ENCODE results near the gene BCAS4.

GRCh38 chr20:50913690-50914375 lies 119.0 kb downstream of the BCAS4 start:
- TF ChIP-seq ZNF174 (tag by site-specific recombination; IDR thresholded peaks at IDR 0.05) = no peak
- no peak for TF ChIP-seq CTCF (tag by site-specific recombination; IDR thresholded peaks at IDR 0.05)
- TF ChIP-seq, protein P1, sequence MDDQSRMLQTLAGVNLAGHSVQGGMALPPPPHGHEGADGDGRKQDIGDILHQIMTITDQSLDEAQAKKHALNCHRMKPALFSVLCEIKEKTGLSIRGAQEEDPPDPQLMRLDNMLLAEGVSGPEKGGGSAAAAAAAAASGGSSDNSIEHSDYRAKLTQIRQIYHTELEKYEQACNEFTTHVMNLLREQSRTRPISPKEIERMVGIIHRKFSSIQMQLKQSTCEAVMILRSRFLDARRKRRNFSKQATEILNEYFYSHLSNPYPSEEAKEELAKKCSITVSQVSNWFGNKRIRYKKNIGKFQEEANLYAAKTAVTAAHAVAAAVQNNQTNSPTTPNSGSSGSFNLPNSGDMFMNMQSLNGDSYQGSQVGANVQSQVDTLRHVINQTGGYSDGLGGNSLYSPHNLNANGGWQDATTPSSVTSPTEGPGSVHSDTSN (CRISPR knock-in tag; IDR thresholded peaks at IDR 0.05) = no peak
- TF ChIP-seq ZNF341 (tag by site-specific recombination; IDR thresholded peaks at IDR 0.05; ENCODE audit: low read depth) = no peak
- TF ChIP-seq ZNF23 (tag by site-specific recombination; IDR thresholded peaks at IDR 0.05; ENCODE audit: borderline replicate concordance) = no peak
- TF ChIP-seq ZNF623 (tag by site-specific recombination; IDR thresholded peaks at IDR 0.05) = no peak
